Measurements from ENCODE around the gene FPGT. TPM values are rescaled to one million over a fixed set of nuclear protein-coding genes. Genes with fewer than 3 reads are reported as not detected.
"Not testable (repeated sequence)": the region's sequence is repeated elsewhere in the genome, so short reads cannot be mapped to it uniquely, and the experiment has no call there.

FPGT gene
- 5.6 TPM for total RNA-seq

DNA sequence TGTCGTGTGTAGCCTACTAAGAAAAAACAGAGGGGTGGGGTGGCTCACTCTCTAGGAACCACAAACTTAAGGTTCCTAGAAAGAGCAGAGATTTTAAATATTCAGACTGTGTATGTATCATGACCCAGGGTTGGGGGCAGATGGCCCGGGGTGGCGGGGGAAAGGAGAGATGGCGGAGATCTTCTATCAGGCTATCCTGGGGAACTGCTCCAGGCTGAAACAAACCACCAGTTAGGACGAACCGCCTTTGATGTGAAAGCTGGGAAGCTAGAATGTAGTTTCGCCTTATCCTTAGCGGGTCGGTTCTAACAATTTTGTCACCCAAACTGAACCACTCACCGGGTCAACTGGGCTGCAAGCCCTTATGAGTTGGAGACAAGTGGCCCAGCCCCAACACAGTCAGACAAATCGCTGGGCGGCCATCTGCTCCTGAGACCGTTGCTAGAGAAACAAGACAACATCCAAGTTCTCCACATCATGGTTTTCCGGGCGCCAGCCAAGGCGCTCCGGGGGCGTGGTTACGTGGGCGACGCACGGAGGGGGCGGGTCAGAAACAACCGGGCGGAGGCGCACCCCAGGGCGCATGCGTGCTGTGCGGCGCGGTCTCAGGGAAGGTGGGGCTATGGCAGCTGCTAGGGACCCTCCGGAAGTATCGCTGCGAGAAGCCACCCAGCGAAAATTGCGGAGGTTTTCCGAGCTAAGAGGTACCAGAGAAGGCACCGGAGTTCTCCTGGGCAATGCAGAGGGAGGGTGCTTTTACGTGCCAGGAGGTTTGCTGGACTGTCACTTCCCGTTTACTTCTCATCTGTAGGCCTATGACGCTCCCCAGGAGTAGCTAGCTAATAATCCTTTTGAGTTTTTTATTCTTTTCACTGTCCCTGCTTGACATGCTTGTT lies at the start of gene FPGT, which contains the start of gene LRRIQ3:
TSS of gene FPGT (plus strand) at position 586 of the 896 bp plus-strand sequence. CDS start at position 623, 37 bp downstream.
TSS of gene LRRIQ3 (minus strand) at position 520 of the 896 bp plus-strand sequence. CDS start 14,492 bp downstream, outside the sequence.
- H3K4me3 ChIP-seq (ENCODE audit: low read length): peak within 1 kb of the TSS; percentile 55
- no peaks in the 10 kb centered on the region for H3K27me3 ChIP-seq (ENCODE audit: insufficient read depth, low read length)
- no peaks in the 10 kb centered on the region for H3K9me3 ChIP-seq (ENCODE audit: low read depth, low read length)
- peaks cover 17% of the 10 kb centered on the region for H3K4me1 ChIP-seq (ENCODE audit: insufficient read depth, low read length)

DNA sequence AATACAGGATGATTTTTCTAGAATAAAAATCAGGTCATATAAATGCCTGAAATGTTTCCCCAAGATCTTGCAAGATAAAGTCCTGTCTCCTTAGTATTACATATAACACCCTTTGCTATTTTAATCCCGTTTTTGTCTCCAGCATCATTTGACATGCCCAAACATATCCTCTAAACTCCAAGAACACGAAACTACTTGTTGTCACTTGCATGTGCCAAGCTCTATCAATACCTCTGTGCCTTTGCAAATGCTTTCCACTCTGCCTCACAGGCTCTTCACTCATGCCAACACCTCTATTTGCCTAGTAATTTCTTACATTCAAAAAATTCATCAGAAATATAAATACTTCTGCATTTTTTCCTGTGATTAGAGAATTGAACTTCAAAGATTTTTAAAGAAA lies 38.0 kb upstream of the FPGT start:
- H3K9me3 ChIP-seq (ENCODE audit: low read depth, low read length): no peaks in the 10 kb centered on the region
- H3K4me1 ChIP-seq (ENCODE audit: insufficient read depth, low read length): no peaks in the 10 kb centered on the region
- no peaks in the 10 kb centered on the region for H3K27me3 ChIP-seq (ENCODE audit: insufficient read depth, low read length)
- H3K4me3 ChIP-seq (ENCODE audit: low read length): no peak overlapping the region

DNA sequence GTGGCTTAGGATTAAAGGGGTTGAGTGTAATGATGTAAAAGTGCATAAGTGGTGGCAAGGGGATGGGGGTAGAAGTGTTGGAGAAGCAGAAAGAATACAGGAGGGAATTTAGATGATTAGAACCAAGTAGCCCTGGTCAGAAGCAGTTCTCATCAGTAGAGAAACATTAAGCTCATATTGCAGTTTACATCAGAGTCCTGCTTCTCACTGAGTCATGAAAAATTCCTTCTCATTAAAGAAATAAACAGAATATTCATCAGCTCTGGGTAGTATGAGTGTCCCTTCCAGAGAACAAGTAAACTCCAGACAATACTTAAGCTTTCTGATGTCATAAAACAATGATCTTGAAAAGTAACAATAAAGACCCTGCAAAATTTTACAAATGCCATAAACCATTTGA lies 36.5 kb upstream of the FPGT start:
- Histone ChIP-seq H3K9me3 (ENCODE audit: low read depth, low read length) (no peaks in the 10 kb centered on the region), H3K4me3 (ENCODE audit: low read length) (no peak overlapping the region), H3K27me3 (ENCODE audit: insufficient read depth, low read length) (no peaks in the 10 kb centered on the region), H3K4me1 (ENCODE audit: insufficient read depth, low read length) (no peaks in the 10 kb centered on the region)

DNA sequence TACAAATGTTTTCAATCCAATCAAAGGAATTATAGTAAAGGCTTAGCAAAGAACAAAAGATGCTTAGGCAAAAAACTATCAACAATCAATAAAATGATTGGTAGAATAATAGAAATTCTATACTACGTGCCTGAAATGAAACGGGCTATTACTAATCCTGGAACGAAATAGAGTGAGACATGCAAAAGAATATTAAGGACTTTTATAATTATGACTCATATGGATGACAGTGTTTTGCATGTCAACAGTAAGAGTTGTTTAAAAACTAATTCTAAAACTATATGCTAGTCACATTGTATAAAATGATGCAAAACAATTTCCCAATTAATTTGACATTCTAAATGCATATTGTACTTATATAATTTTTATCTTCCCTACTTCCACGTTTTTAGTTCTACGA lies 35.7 kb upstream of the FPGT start:
- no peak overlapping the region for H3K4me3 ChIP-seq (ENCODE audit: low read length)
- no peaks in the 10 kb centered on the region for H3K4me1 ChIP-seq (ENCODE audit: insufficient read depth, low read length)
- no peaks in the 10 kb centered on the region for H3K9me3 ChIP-seq (ENCODE audit: low read depth, low read length)
- H3K27me3 ChIP-seq (ENCODE audit: insufficient read depth, low read length): no peaks in the 10 kb centered on the region

DNA sequence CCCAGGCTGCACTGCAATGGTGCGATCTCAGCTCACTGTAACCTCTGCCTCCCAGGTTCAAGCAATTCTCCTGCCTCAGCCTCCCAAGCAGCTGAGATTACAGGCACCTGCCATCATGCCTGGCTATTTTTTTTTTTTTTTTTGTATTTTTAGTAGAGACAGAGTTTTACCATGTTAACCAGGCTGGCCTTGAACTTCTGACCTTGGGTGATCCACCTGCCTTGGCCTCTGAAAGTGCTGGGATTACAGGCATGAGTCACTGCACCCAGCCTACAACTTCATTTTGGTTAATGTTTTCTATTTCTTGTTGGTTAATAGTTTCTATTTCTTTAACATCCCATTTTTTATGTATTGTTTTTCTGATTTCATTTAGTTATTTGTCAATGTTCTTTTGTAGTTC lies 23.6 kb upstream of the FPGT start:
- not testable (repeated sequence) for H3K4me1 ChIP-seq (ENCODE audit: insufficient read depth, low read length); H3K27me3 ChIP-seq (ENCODE audit: insufficient read depth, low read length); H3K4me3 ChIP-seq (ENCODE audit: low read length)
- H3K9me3 ChIP-seq (ENCODE audit: low read depth, low read length): peaks cover 26% of the 10 kb centered on the region

DNA sequence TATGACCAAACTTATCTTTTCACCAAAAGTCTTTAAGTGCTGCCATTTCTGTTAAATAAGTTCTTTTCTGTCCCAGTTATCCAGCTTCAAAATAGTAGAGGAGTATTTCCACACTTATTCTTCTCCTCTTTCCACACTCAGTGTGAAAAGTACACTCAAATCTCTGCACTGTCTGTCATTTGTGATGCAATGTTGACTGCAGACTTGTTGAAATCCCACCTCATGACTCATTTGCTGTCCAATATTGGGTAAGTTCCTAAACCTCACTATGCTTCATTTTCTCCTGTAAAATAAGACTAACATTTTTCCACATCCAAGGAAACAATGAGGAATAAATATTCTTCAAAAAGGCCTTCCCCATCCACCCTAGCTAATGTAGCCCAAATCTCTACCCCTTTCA lies 17.6 kb upstream of the FPGT start:
- Histone ChIP-seq H3K4me3 (ENCODE audit: low read length) (no peak overlapping the region), H3K27me3 (ENCODE audit: insufficient read depth, low read length) (no peaks in the 10 kb centered on the region), H3K9me3 (ENCODE audit: low read depth, low read length) (no peaks in the 10 kb centered on the region), H3K4me1 (ENCODE audit: insufficient read depth, low read length) (no peaks in the 10 kb centered on the region)

DNA sequence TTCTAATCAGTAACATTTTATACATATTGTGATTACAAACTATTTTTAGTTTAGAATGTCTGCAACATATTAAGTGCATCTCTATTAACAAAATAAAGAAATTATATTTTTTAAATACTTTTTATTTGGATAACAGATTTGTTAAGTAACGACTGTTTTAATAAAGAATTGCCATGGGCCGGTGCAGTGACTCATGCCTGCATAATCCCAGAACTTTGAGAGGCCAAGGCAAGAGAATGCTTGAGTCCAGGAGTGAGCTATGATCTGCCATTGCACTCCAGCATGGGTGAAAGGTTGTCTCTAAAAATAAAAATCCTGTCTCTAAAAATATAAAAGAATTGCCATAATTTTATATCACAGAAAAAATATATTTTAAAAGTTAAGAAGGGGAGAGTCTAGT lies 4.1 kb upstream of the FPGT start:
- H3K27me3 ChIP-seq (ENCODE audit: insufficient read depth, low read length): no peaks in the 10 kb centered on the region
- H3K9me3 ChIP-seq (ENCODE audit: low read depth, low read length): no peaks in the 10 kb centered on the region
- H3K4me3 ChIP-seq (ENCODE audit: low read length): no peak overlapping the region
- H3K4me1 ChIP-seq (ENCODE audit: insufficient read depth, low read length): peaks cover 5% of the 10 kb centered on the region

DNA sequence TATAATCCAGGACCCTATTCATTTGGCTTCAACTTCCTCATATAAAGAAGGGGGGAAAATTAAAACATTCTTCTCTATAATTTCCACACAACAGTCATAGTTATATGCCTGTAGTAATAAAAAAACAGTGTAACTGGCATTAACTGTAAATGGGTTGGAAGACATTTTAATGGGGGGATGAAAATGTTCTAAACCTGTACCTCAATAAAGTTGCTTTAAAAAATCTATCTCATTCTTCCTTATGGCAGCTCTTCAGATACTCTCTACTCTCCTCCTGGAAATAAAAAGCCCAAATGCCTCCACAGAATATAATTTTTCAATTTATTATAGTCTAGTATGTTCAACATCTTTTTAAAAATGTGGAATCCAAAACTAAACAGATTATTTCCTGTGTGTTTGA lies 2.7 kb upstream of the FPGT start:
- no peak overlapping the region for H3K4me3 ChIP-seq (ENCODE audit: low read length)
- H3K27me3 ChIP-seq (ENCODE audit: insufficient read depth, low read length): no peaks in the 10 kb centered on the region
- peaks cover 14% of the 10 kb centered on the region for H3K4me1 ChIP-seq (ENCODE audit: insufficient read depth, low read length)
- no peaks in the 10 kb centered on the region for H3K9me3 ChIP-seq (ENCODE audit: low read depth, low read length)

DNA sequence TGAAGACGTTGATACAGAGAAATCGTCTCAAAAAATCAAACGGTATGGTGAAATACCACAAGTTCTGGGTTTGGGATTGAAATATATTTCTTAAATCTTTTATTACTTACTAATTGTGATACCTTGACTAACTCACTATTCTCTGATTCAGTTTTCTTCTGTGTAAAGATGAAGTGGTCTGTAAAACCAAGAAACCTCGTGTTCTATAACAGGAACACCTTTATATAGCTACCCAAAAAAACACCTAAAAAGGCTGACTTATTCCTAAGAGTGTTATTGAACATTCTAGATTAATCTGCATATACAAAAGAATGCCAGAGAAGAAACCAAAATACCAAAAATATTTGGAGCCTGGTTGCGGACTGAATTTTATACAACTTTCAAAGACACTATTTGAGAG lies 787 bp upstream of the FPGT start:
- H3K9me3 ChIP-seq (ENCODE audit: low read depth, low read length): no peaks in the 10 kb centered on the region
- H3K27me3 ChIP-seq (ENCODE audit: insufficient read depth, low read length): no peaks in the 10 kb centered on the region
- peak overlapping the region; percentile 55 for H3K4me3 ChIP-seq (ENCODE audit: low read length)
- H3K4me1 ChIP-seq (ENCODE audit: insufficient read depth, low read length): peaks cover 17% of the 10 kb centered on the region

DNA sequence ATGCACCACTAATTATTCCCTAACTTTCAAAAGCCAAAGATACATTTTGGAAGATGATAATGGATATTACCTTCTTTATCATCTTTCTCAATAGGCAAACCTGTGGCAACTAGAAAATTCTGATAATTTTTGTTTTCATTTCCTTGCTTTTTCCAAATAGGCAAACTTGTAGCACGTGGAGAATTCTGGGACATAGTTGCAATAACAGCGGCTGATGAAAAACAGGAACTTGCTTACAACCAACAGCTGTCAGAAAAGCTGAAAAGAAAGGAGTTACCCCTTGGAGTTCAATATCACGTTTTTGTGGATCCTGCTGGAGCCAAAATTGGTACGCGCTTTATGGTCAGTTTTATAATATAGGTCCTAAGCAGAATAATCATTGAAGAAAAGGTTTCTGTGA lies 1.5 kb downstream of the FPGT start:
- Histone ChIP-seq H3K9me3 (ENCODE audit: low read depth, low read length) (no peaks in the 10 kb centered on the region), H3K4me1 (ENCODE audit: insufficient read depth, low read length) (peaks cover 17% of the 10 kb centered on the region), H3K27me3 (ENCODE audit: insufficient read depth, low read length) (no peaks in the 10 kb centered on the region), H3K4me3 (ENCODE audit: low read length) (no peak overlapping the region)

DNA sequence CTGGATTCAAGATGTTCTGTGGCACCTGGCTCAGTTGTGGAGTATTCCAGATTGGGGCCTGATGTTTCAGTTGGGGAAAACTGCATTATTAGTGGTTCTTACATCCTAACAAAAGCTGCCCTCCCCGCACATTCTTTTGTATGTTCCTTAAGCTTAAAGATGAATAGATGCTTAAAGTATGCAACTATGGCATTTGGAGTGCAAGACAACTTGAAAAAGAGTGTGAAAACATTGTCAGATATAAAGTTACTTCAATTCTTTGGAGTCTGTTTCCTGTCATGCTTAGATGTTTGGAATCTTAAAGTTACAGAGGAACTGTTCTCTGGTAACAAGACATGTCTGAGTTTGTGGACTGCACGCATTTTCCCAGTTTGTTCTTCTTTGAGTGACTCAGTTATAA lies 7.2 kb downstream of the FPGT start:
- Histone ChIP-seq H3K27me3 (ENCODE audit: insufficient read depth, low read length) (no peaks in the 10 kb centered on the region), H3K4me1 (ENCODE audit: insufficient read depth, low read length) (peaks cover 4% of the 10 kb centered on the region), H3K9me3 (ENCODE audit: low read depth, low read length) (no peaks in the 10 kb centered on the region), H3K4me3 (ENCODE audit: low read length) (no peak overlapping the region)

DNA sequence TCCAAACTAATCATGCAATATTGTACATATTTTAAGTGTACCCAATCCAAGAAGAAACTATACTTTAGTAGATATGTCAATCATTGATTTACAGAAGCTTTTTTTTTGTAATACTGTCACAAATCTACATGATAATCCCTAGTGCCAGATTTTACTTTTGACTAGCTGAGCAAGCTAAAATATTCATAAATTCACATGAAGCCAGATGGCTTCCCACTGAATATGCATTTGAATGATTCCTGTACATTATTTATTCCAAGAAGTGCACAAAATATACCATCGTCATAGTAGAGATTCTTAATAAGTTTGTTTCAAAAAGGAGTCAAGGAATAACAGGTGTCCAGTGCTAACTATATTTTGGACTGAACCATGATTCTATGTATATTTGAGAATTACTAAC lies 17.2 kb downstream of the FPGT start:
- Histone ChIP-seq H3K27me3 (ENCODE audit: insufficient read depth, low read length) (no peaks in the 10 kb centered on the region), H3K9me3 (ENCODE audit: low read depth, low read length) (no peaks in the 10 kb centered on the region), H3K4me1 (ENCODE audit: insufficient read depth, low read length) (no peaks in the 10 kb centered on the region), H3K4me3 (ENCODE audit: low read length) (no peak overlapping the region)

DNA sequence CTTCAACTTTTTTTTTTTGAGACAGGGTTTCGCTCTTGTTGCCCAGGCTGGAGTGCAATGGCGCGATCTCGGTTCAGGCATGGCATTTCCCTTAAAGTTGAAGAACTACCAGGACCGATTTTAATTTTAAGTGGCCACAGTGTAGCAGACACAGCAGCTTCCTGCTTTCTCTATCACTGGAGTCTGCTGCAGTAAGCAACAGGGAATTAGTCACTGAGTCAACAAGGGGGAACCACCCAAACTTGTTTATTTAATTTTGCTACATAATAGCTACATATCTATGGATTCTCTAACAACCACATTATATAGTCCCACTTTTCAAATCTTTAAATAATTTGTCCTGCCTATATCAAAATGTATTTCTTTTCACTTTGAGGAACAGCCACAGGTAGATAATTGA lies 24.7 kb downstream of the FPGT start:
- Histone ChIP-seq H3K9me3 (ENCODE audit: low read depth, low read length) (peaks cover 33% of the 10 kb centered on the region), H3K27me3 (ENCODE audit: insufficient read depth, low read length) (no peaks in the 10 kb centered on the region), H3K4me1 (ENCODE audit: insufficient read depth, low read length) (no peaks in the 10 kb centered on the region), H3K4me3 (ENCODE audit: low read length) (no peak overlapping the region)

DNA sequence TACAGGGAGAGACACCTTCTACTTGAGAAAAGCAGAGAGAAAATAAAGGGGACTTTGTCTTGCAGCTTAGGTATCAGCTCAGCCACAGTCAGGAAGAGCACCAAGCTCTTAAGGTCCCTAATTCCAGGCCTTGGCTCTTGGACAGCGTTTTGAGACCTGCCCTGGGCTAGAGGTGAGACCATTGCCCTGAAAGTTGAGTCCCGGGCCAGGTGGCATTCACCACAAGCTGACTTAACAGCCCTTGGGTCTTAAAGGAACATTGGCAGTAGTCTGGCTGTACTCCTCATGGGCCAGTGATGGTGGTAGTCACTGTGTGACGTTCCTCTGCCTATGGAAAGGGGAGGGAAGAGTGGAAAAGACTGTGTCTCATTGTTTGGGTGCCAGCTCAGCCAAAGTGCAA lies 25.4 kb downstream of the FPGT start:
- H3K4me1 ChIP-seq (ENCODE audit: insufficient read depth, low read length): no peaks in the 10 kb centered on the region

DNA sequence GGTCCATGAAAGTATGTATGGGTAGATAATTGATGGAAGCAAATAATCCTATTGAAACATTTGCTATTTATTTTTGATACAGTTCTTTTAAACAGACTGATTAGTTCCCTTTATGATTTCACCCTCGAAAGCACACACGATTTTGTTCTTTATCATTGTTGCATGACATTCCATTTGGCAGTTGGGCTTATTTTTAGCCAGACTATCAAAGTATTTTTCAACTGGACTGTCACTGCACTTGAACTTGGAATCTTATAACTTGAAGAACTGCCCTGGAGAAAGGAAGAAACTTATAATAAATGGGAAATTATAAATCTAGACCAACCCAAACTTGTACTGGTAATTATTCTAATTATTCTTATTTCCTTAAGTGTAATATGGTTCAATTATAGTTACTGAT lies 37.1 kb downstream of the FPGT start, which contains the start of gene TNNI3K:
TSS of gene TNNI3K (plus strand) at position 235 of the 400 bp plus-strand sequence. CDS start at position 300, 65 bp downstream.
- Histone ChIP-seq H3K27me3 (ENCODE audit: insufficient read depth, low read length) (no peaks in the 10 kb centered on the region), H3K4me3 (ENCODE audit: low read length) (no peak within 1 kb of the TSS), H3K9me3 (ENCODE audit: low read depth, low read length) (no peaks in the 10 kb centered on the region), H3K4me1 (ENCODE audit: insufficient read depth, low read length) (no peaks in the 10 kb centered on the region)

More for the DNA sequence above, 25.4 kb downstream of the FPGT start:
- H3K9me3 ChIP-seq (ENCODE audit: low read depth, low read length): peaks cover 39% of the 10 kb centered on the region
- no peak overlapping the region for H3K4me3 ChIP-seq (ENCODE audit: low read length)
- H3K27me3 ChIP-seq (ENCODE audit: insufficient read depth, low read length): no peaks in the 10 kb centered on the region

DNA sequence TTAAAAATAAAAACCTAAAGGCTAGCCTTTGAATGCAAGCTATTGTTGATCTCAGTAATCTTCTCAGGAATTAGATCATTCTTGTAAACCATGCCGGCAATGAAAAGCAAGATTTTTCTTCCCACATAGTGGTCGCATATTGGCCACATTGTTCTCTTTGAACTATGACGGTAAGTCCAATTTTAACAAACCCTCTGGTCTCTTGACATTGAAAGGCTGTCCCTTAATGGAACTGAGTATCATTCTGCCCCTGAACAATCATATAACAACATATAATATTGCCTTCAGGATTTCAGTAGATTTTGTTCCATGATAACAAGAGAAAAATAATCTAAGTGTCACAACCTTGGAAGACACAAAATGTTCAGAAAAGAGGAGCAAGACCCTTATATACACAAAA lies 38.4 kb downstream of the FPGT start:
- Histone ChIP-seq H3K4me3 (ENCODE audit: low read length) (no peak overlapping the region), H3K9me3 (ENCODE audit: low read depth, low read length) (no peaks in the 10 kb centered on the region), H3K4me1 (ENCODE audit: insufficient read depth, low read length) (no peaks in the 10 kb centered on the region), H3K27me3 (ENCODE audit: insufficient read depth, low read length) (no peaks in the 10 kb centered on the region)
